Measurements from ENCODE around the gene LZTS2.

GRCh38 chr10:101027106-101027720 is 27.6 kb downstream of the LZTS2 start:
- TF ChIP-seq CTCF (IDR thresholded peaks at IDR 0.05; ENCODE audit: low read length) = no peak
- TF ChIP-seq EZH2 (IDR thresholded peaks at IDR 0.05; ENCODE audit: borderline replicate concordance, low read length) = no peak
